Endothelial cell of umbilical vein (primary cell): ENCODE measurements around the gene GPR137.
"Not testable (repeated sequence)": the region's sequence is repeated elsewhere in the genome, so short reads cannot be mapped to it uniquely, and the experiment has no call there.

Source experiments
- EZH2 ChIP-seq: IDR thresholded peaks from 2 replicates; pipeline ENCODE4 v1.6.1; 2012; ENCODE audit warnings: borderline replicate concordance, low read depth, mild to moderate bottlenecking, moderate library complexity, low read length, inconsistent platforms; ENCODE audit not compliant: severe bottlenecking
- MAX ChIP-seq: IDR thresholded peaks from 2 replicates; pipeline ENCODE4 v1.6.1; 2011; ENCODE audit not compliant: insufficient read depth, insufficient read length
- POLR2A ChIP-seq: IDR thresholded peaks from 2 replicates; pipeline ENCODE4 v1.6.1; 2012; ENCODE audit warnings: low read depth, mild to moderate bottlenecking, control low read depth, low read length
- POLR2AphosphoS5 ChIP-seq: IDR thresholded peaks from 2 replicates; pipeline ENCODE4 v1.6.1; 2012; ENCODE audit warnings: low read depth, mild to moderate bottlenecking, control low read depth, low read length, moderate library complexity; ENCODE audit not compliant: insufficient read depth
- TF ChIP-seq, protein P1 (sequence below), 2 donors: IDR thresholded peaks; 1 replicate in 1 of 2; 2 replicates in 1 of 2; pipeline ENCODE4 v1.5.1; 2011; ENCODE audit warnings: low read length in 2 of 2, mild to moderate bottlenecking in 2 of 2, moderate library complexity in 2 of 2, control low read depth in 1 of 2, inconsistent platforms in 1 of 2, low read depth in 1 of 2; ENCODE audit not compliant: insufficient read depth in 1 of 2; ENCODE audit errors: extremely low read depth in 1 of 2

GRCh38 chr11:64323984-64324383 is 38.3 kb downstream of the GPR137 start:
- TF ChIP-seq POLR2A, POLR2AphosphoS5, MAX, EZH2: not testable (repeated sequence)
- TF ChIP-seq, protein P1, sequence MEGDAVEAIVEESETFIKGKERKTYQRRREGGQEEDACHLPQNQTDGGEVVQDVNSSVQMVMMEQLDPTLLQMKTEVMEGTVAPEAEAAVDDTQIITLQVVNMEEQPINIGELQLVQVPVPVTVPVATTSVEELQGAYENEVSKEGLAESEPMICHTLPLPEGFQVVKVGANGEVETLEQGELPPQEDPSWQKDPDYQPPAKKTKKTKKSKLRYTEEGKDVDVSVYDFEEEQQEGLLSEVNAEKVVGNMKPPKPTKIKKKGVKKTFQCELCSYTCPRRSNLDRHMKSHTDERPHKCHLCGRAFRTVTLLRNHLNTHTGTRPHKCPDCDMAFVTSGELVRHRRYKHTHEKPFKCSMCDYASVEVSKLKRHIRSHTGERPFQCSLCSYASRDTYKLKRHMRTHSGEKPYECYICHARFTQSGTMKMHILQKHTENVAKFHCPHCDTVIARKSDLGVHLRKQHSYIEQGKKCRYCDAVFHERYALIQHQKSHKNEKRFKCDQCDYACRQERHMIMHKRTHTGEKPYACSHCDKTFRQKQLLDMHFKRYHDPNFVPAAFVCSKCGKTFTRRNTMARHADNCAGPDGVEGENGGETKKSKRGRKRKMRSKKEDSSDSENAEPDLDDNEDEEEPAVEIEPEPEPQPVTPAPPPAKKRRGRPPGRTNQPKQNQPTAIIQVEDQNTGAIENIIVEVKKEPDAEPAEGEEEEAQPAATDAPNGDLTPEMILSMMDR (IDR thresholded peaks at IDR 0.05; ENCODE audit: extremely low read depth in 1 of 2, insufficient read depth in 1 of 2, low read depth in 1 of 2, low read length in 2 of 2) = not testable (repeated sequence)
